H1 (cell line): ENCODE results near the gene NUP62CL. TPM values are rescaled to one million over a fixed set of nuclear protein-coding genes. Genes with fewer than 3 reads are reported as not detected.

Experiments
- CTCF ChIA-PET: fragments of 300-600 bp; sonication (Branson Sonifier 250); formaldehyde crosslinking; loops from one replicate; lab custom pipeline; 2021; ENCODE audit not compliant: partially characterized antibody; lab: Charles Lee
- POLR2A ChIA-PET: fragments of 300-600 bp; sonication (Branson Sonifier 250); formaldehyde crosslinking; loops from one replicate; lab custom pipeline; 2021; ENCODE audit warnings: inconsistent platforms; ENCODE audit not compliant: partially characterized antibody; lab: Charles Lee
- DNase-seq, 2 experiments: peaks; one replicate each; pipeline versions ENCODE4 v3.0.0 to v3.0.0-alpha.2; 2010 to 2022; ENCODE audit warnings: low spot score in 2 of 2, low read depth in 1 of 2, mixed read lengths in 1 of 2
- FAIRE-seq: peaks from 2 replicates; lab custom pipeline; 2011; peaks lifted over from hg19 to GRCh38; lab: Jason Lieb, UNC
- H2AFZ ChIP-seq: 2 replicates; pipeline ENCODE4 v1.8.1; 2012; ENCODE audit warnings: low read length, inconsistent platforms
- H2AK5ac ChIP-seq: 2 replicates; pipeline ENCODE4 v1.6.1; 2013; ENCODE audit warnings: low read depth, low read length
- H2BK120ac ChIP-seq: replicated peaks from 2 replicates; pipeline ENCODE3; 2013; ENCODE audit warnings: low read depth, low read length, inconsistent platforms
- H2BK12ac ChIP-seq: 2 replicates; pipeline ENCODE4 v1.6.1; 2013; ENCODE audit warnings: low read depth, low read length
- H2BK15ac ChIP-seq: 2 replicates; pipeline ENCODE4 v1.6.1; 2013; ENCODE audit warnings: low read length
- H2BK20ac ChIP-seq: 2 replicates; pipeline ENCODE4 v1.6.1; 2013; ENCODE audit warnings: low read length
- H2BK5ac ChIP-seq: 2 replicates; pipeline ENCODE4 v1.6.1; 2013; ENCODE audit warnings: low read depth, low read length
- H3K14ac ChIP-seq: 2 replicates; pipeline ENCODE4 v1.6.1; 2013; ENCODE audit warnings: inconsistent platforms; ENCODE audit not compliant: insufficient read length
- H3K18ac ChIP-seq: 2 replicates; pipeline ENCODE4 v1.6.1; 2013; ENCODE audit warnings: low read length; ENCODE audit errors: extremely low read depth
- H3K23ac ChIP-seq: 2 replicates; pipeline ENCODE4 v1.6.1; 2013; ENCODE audit warnings: inconsistent platforms; ENCODE audit not compliant: insufficient read length
- H3K23me2 ChIP-seq: 2 replicates; pipeline ENCODE4 v1.6.1; 2013; ENCODE audit warnings: low read depth, low read length
- H3K27ac ChIP-seq: 2 replicates; pipeline ENCODE4 v1.6.1; 2011; ENCODE audit warnings: low read depth, low read length, inconsistent platforms
- H3K27me3 ChIP-seq, 4 experiments: replicated peaks in 1 of 4; 1 replicate in 1 of 4; 2 replicates in 3 of 4; pipeline versions ENCODE4 v1.6.1 to v1.8.1; 2011 to 2013; ENCODE audit warnings: low read length in 3 of 4, mild to moderate bottlenecking in 3 of 4, inconsistent platforms in 2 of 4, mixed read lengths in 2 of 4, moderate library complexity in 1 of 4; ENCODE audit not compliant: control insufficient read depth in 3 of 4, insufficient read depth in 3 of 4; ENCODE audit errors: extremely low read depth in 1 of 4
- H3K36me3 ChIP-seq, 4 experiments: 2 replicates each; pipeline versions ENCODE4 v1.6.1 to v1.8.1; 2011 to 2013; ENCODE audit warnings: mild to moderate bottlenecking in 4 of 4, low read length in 3 of 4, moderate library complexity in 2 of 4, control low read depth in 1 of 4, inconsistent platforms in 1 of 4; ENCODE audit not compliant: insufficient read depth in 4 of 4, control insufficient read depth in 2 of 4
- H3K4ac ChIP-seq: replicated peaks from 2 replicates; pipeline ENCODE3; 2013; ENCODE audit warnings: low read length, low read depth, mixed read lengths, inconsistent platforms; ENCODE audit not compliant: insufficient read length
- H3K4me1 ChIP-seq, 4 experiments: replicated peaks in 1 of 4; 1 replicate in 1 of 4; 2 replicates in 3 of 4; pipeline versions ENCODE4 v1.6.1 to v1.8.1; 2011 to 2013; ENCODE audit warnings: low read length in 3 of 4, inconsistent platforms in 2 of 4, mixed read lengths in 1 of 4; ENCODE audit not compliant: insufficient read depth in 4 of 4, control insufficient read depth in 3 of 4
- H3K4me2 ChIP-seq, 2 experiments: 2 replicates each; pipeline versions ENCODE4 v1.6.1 to v1.8.1; 2011 to 2013; ENCODE audit warnings: low read depth in 2 of 2, low read length in 2 of 2, control low read depth in 1 of 2, inconsistent platforms in 1 of 2, mild to moderate bottlenecking in 1 of 2; ENCODE audit not compliant: insufficient read depth in 1 of 2
- H3K4me3 ChIP-seq, 4 experiments: fragments of 200-600, 300-600 bp in 1 of 4; sonication (generic), shearing (Covaris generic), sonication (Bioruptor Twin) in 1 of 4; 2 replicates each; pipeline versions ENCODE4 v1.5.1 to v1.8.1; 2011 to 2016; ENCODE audit warnings: low read length in 4 of 4, low read depth in 3 of 4, control low read depth in 2 of 4, inconsistent platforms in 2 of 4, mild to moderate bottlenecking in 2 of 4, mixed read lengths in 1 of 4, moderate library complexity in 1 of 4; ENCODE audit not compliant: insufficient read depth in 2 of 4; ENCODE audit errors: extremely low read depth in 1 of 4
- H3K56ac ChIP-seq: replicated peaks from 2 replicates; pipeline ENCODE3; 2013; ENCODE audit warnings: low read depth, mild to moderate bottlenecking, mixed read lengths, low read length, inconsistent platforms; ENCODE audit not compliant: insufficient read length
- H3K79me1 ChIP-seq: 2 replicates; pipeline ENCODE4 v1.6.1; 2013; ENCODE audit warnings: low read depth, low read length, control low read depth
- H3K79me2 ChIP-seq, 2 experiments: 2 replicates each; pipeline versions ENCODE4 v1.6.1 to v1.8.1; 2012 to 2013; ENCODE audit warnings: low read length in 2 of 2, mild to moderate bottlenecking in 2 of 2, inconsistent platforms in 1 of 2; ENCODE audit not compliant: insufficient read depth in 2 of 2, control insufficient read depth in 1 of 2
- H3K9ac ChIP-seq, 4 experiments: replicated peaks in 1 of 4; 1 replicate in 1 of 4; 2 replicates in 3 of 4; pipeline versions ENCODE4 v1.6.1 to v1.8.1; 2011 to 2013; ENCODE audit warnings: low read depth in 3 of 4, low read length in 3 of 4, control low read depth in 2 of 4, mild to moderate bottlenecking in 2 of 4, moderate library complexity in 2 of 4, inconsistent platforms in 1 of 4; ENCODE audit errors: extremely low read depth in 1 of 4
- H3K9me3 ChIP-seq, 2 experiments: 2 replicates each; pipeline versions ENCODE4 v1.6.1 to v1.8.1; 2012 to 2013; ENCODE audit warnings: mild to moderate bottlenecking in 2 of 2, moderate library complexity in 2 of 2, control low read depth in 1 of 2, inconsistent platforms in 1 of 2, low read depth in 1 of 2, low read length in 1 of 2, mixed read lengths in 1 of 2; ENCODE audit not compliant: insufficient read depth in 2 of 2
- H4K20me1 ChIP-seq, 2 experiments: replicated peaks in 1 of 2; 2 replicates each; pipeline versions ENCODE3 to v1.8.1; 2011 to 2013; ENCODE audit warnings: inconsistent platforms in 2 of 2, low read length in 2 of 2, mild to moderate bottlenecking in 1 of 2; ENCODE audit not compliant: insufficient read depth in 2 of 2, control insufficient read depth in 1 of 2
- H4K5ac ChIP-seq: 2 replicates; pipeline ENCODE4 v1.6.1; 2013; ENCODE audit warnings: low read length, low read depth, mixed read lengths, inconsistent platforms; ENCODE audit not compliant: insufficient read length
- H4K8ac ChIP-seq: 2 replicates; pipeline ENCODE4 v1.8.0; 2013; ENCODE audit warnings: mild to moderate bottlenecking, moderate library complexity, low read length, inconsistent platforms; ENCODE audit not compliant: insufficient read depth; ENCODE audit errors: extremely low read depth
- H4K91ac ChIP-seq: replicated peaks from 2 replicates; pipeline ENCODE3; 2013; ENCODE audit warnings: low read length, mixed read lengths, inconsistent platforms; ENCODE audit not compliant: insufficient read length
- FOSL1 ChIP-seq: IDR thresholded peaks from 2 replicates; pipeline ENCODE4 v1.6.1; 2011; ENCODE audit warnings: mild to moderate bottlenecking, low read depth, low read length, moderate library complexity; ENCODE audit not compliant: insufficient read depth
- RFX5 ChIP-seq: IDR thresholded peaks from 2 replicates; pipeline ENCODE4 v1.6.1; 2011; ENCODE audit warnings: low read depth, low read length, improper control_type of control experiment, borderline replicate concordance
- SP1 ChIP-seq: IDR thresholded peaks from 2 replicates; pipeline ENCODE4 v1.6.1; 2011; ENCODE audit warnings: low read depth, low read length
- WGBS, 2 experiments: shearing (Covaris generic) in 1 of 2; methylation state at CpG; one replicate each; pipeline versions ENCODE4 v1.1.6 to v1.1.7; 2013 to 2015; ENCODE audit warnings: low lambda C conversion rate in 2 of 2, mixed read lengths in 2 of 2, inconsistent platforms in 1 of 2, low coverage in 1 of 2, missing lambda C conversion rate in 1 of 2; ENCODE audit not compliant: insufficient replicate concordance in 2 of 2, insufficient coverage in 1 of 2, insufficient read length in 1 of 2; ENCODE audit errors: extremely low coverage in 1 of 2, missing lambda C conversion rate in 1 of 2; 5-methylcytosine and 5-hydroxymethylcytosine counted together
- polyA plus RNA-seq, 7 experiments: library from polyadenylated mRNA; depleted of rRNA in 3 of 7; stranded (reverse) in 5 of 7; unstranded in 2 of 7; fragments of >200 nt in 5 of 7; fragments of 200-250 nt in 2 of 7; gene quantifications; 1 replicate in 5 of 7; 2 replicates in 1 of 7; 4 replicates in 1 of 7; pipeline versions ENCODE4 v1.2.1 to v1.2.3, GENCODE V29; 2011 to 2013; ENCODE audit warnings: missing spikeins in 2 of 7, mixed read lengths in 2 of 7
- total RNA-seq: library from RNA; stranded (reverse); fragmentation: NEBNext Ultra II Directional; extraction: Animal tissue kit (Norgen Biotek cat#: 25700); gene quantifications from 2 replicates; pipeline ENCODE4 v1.2.1, GENCODE V29; 2021

The NUP62CL gene
- total and polyA plus RNA-seq, 2 of the 8 experiments (the other 6 are each of a cell fraction or from before 2014, with no cell fraction given): 3.3 to 6.2 TPM

- Histone ChIP-seq H3K23ac (no peak overlapping the region), H3K79me1 (no peaks in the 10 kb centered on the region), H2BK15ac (no peak overlapping the region), H4K20me1 (no peaks in the 10 kb centered on the region), H3K79me2 (no peaks in the 10 kb centered on the region), H3K36me3 (no peaks in the 10 kb centered on the region), H3K4me3 (no peak overlapping the region), H3K56ac (no peak overlapping the region), H4K8ac (no peak overlapping the region), H4K5ac (no peak overlapping the region), H3K9ac (no peak overlapping the region), H2AFZ (no peak overlapping the region), H2BK12ac (no peak overlapping the region), H3K9me3 (no peaks in the 10 kb centered on the region), H3K4me1 (peaks cover 0 to 6% (median 2%) of the 10 kb centered on the region in 4 experiments; a peak in 3 of 7 replicates), H3K23me2 (no peaks in the 10 kb centered on the region), H3K18ac (no peak overlapping the region), H4K91ac (no peak overlapping the region), H3K4me2 (no peak overlapping the region), H3K14ac (no peak overlapping the region), H3K27ac (no peak overlapping the region), H3K27me3 (no peaks in the 10 kb centered on the region), H3K4ac (no peak overlapping the region), H2BK20ac (no peak overlapping the region), H2BK5ac (no peak overlapping the region), H2AK5ac (no peak overlapping the region), H2BK120ac (no peak overlapping the region)
- ChIA-PET CTCF (no interaction called here), POLR2A (no interaction called here)
- no peak for DNase-seq
- FAIRE-seq: no peak
- TF ChIP-seq SP1: no peak
- no peak for TF ChIP-seq RFX5
- TF ChIP-seq FOSL1: no peak
- WGBS, 2 experiments: 82% methylated on average over 5 of the region's 5 CpGs; no CpG with 5 or more reads in 1 of the 2 experiments
These were observed 53.2 kb downstream of the NUP62CL start for GRCh38 chrX:107153005-107153404.
